Caco-2 (cell line): ENCODE data around the gene RAP1GAP2. TPM values are rescaled to one million over a fixed set of nuclear protein-coding genes. Genes with fewer than 3 reads are reported as not detected.
"Not testable (repeated sequence)": the region's sequence is repeated elsewhere in the genome, so short reads cannot be mapped to it uniquely, and the experiment has no call there.

Experiments
- BruUV-seq: library from RNA; stranded (reverse); fragments of 400-500 nt; replicated peaks from 2 replicates; lab custom pipeline; 2021; lab: Mats Ljungman, UMichigan
- CTCF ChIA-PET: fragments of 300-600 bp; sonication (Branson Sonifier 250); formaldehyde crosslinking; loops from one replicate; lab custom pipeline; 2022; ENCODE audit warnings: antibody characterized with exemption; lab: Charles Lee
- POLR2A ChIA-PET: fragments of 300-600 bp; sonication (Branson Sonifier 250); formaldehyde crosslinking; loops from one replicate; lab custom pipeline; 2022; ENCODE audit warnings: antibody characterized with exemption; lab: Charles Lee
- DNase-seq, 2 experiments: peaks; one replicate each; pipeline versions ENCODE4 v3.0.0 to v3.0.0-alpha.2; 2020 to 2022
- H3K27me3 ChIP-seq: replicated peaks from 2 replicates; pipeline ENCODE4 v1.6.0; 2011; ENCODE audit warnings: low read length; ENCODE audit not compliant: control insufficient read depth, insufficient read depth
- H3K36me3 ChIP-seq: 2 replicates; pipeline ENCODE4 v1.5.1; 2011; ENCODE audit warnings: low read length; ENCODE audit not compliant: control insufficient read depth, insufficient read depth
- H3K4me1 ChIP-seq: fragments of 250-450 bp; sonication (Bioruptor Pico); 2 replicates; pipeline ENCODE4 v1.5.1; 2020; ENCODE audit warnings: mild to moderate bottlenecking
- H3K4me3 ChIP-seq: 2 replicates; pipeline ENCODE4 v1.5.1; 2011; ENCODE audit warnings: low read depth, mild to moderate bottlenecking, control low read depth, low read length
- H3K9me3 ChIP-seq: fragments of 250-450 bp; sonication (Bioruptor Pico); 2 replicates; pipeline ENCODE4 v1.5.1; 2020; ENCODE audit warnings: mild to moderate bottlenecking, moderate library complexity
- H3K27ac Mint-ChIP-seq: one replicate; pipeline ENCODE4 v1.8.0; 2022; ENCODE audit warnings: mixed read lengths; ENCODE audit not compliant: unreplicated experiment
- H3K27me3 Mint-ChIP-seq: one replicate; pipeline ENCODE4 v1.8.0; 2022; ENCODE audit warnings: mixed read lengths; ENCODE audit not compliant: insufficient read depth, unreplicated experiment
- H3K36me3 Mint-ChIP-seq: one replicate; pipeline ENCODE4 v1.8.0; 2022; ENCODE audit warnings: mild to moderate bottlenecking, mixed read lengths; ENCODE audit not compliant: insufficient read depth, unreplicated experiment
- H3K4me1 Mint-ChIP-seq: one replicate; pipeline ENCODE4 v1.8.0; 2022; ENCODE audit warnings: low read depth, mixed read lengths; ENCODE audit not compliant: unreplicated experiment
- H3K4me3 Mint-ChIP-seq: one replicate; pipeline ENCODE4 v1.8.0; 2022; ENCODE audit warnings: mild to moderate bottlenecking, moderate library complexity, mixed read lengths; ENCODE audit not compliant: unreplicated experiment
- H3K9me3 Mint-ChIP-seq: one replicate; pipeline ENCODE4 v1.8.0; 2022; ENCODE audit warnings: mixed read lengths; ENCODE audit not compliant: unreplicated experiment
- CTCF ChIP-seq, 2 experiments: fragments of 200-600 bp in 1 of 2; IDR thresholded peaks; 1 replicate in 1 of 2; 2 replicates in 1 of 2; pipeline versions ENCODE4 v1.5.1 to v1.8.0; 2011 to 2022; ENCODE audit warnings: antibody characterized with exemption in 1 of 2, control low read depth in 1 of 2, inconsistent platforms in 1 of 2, low read depth in 1 of 2, low read length in 1 of 2, mild to moderate bottlenecking in 1 of 2, moderate library complexity in 1 of 2; ENCODE audit not compliant: insufficient read depth in 1 of 2, severe bottlenecking in 1 of 2, unreplicated experiment in 1 of 2
- intact Hi-C: fragments of 100-400 bp; cut with micrococcal nuclease; formaldehyde crosslinking; loops from one replicate; pipeline ENCODE4 v1.10.0; 2022; ENCODE audit not compliant: unreplicated experiment
- total RNA-seq: library from RNA; stranded (reverse); gene quantifications from 2 replicates; pipeline ENCODE4 v1.2.3, GENCODE V29; 2022

RAP1GAP2 gene
- total RNA-seq, 1 experiment from 2014 or later = 45.3 TPM

- no TSS peak for BruUV-seq
- no peak overlapping the region for H3K4me3 Mint-ChIP-seq
- peaks cover 7% of the 10 kb centered on the region for H3K4me1 Mint-ChIP-seq
- H3K4me3 ChIP-seq = no peak overlapping the region
- no peaks in the 10 kb centered on the region for H3K27me3 Mint-ChIP-seq
- DNase-seq = peak; percentile 81
- no peaks in the 10 kb centered on the region for H3K4me1 ChIP-seq
- H3K27me3 ChIP-seq = no peaks in the 10 kb centered on the region
- POLR2A ChIA-PET = no interaction called here
- H3K36me3 ChIP-seq = no peaks in the 10 kb centered on the region
- TF ChIP-seq CTCF (IDR thresholded peaks at IDR 0.05; ENCODE audit: insufficient read depth in 1 of 2, low read depth in 1 of 2, low read length in 1 of 2, severe bottlenecking in 1 of 2, unreplicated experiment in 1 of 2) = no peak
- H3K9me3 ChIP-seq = no peaks in the 10 kb centered on the region
- peak overlapping the region; percentile 18 for H3K27ac Mint-ChIP-seq
- intact Hi-C loops = loop anchor here (2.0 kb wide), 1 partner anchor 29 kb away; no protein-coding TSS in a partner anchor
- no peaks in the 10 kb centered on the region for H3K9me3 Mint-ChIP-seq
- no peaks in the 10 kb centered on the region for H3K36me3 Mint-ChIP-seq
- CTCF ChIA-PET = interaction anchor here (0.5 to 1.0 kb wide), 3 partner anchors 33 to 197 kb away, joined by 3 read pairs; no protein-coding TSS in a partner anchor
These were observed 19.5 kb downstream of the RAP1GAP2 start for GRCh38 chr17:2815781-2816185.

- CTCF ChIA-PET = no interaction called here
- no TSS peak for BruUV-seq
- no peak overlapping the region for H3K4me3 Mint-ChIP-seq
- H3K9me3 ChIP-seq = no peaks in the 10 kb centered on the region
- H3K4me3 ChIP-seq = no peak overlapping the region
- no peak for TF ChIP-seq CTCF (IDR thresholded peaks at IDR 0.05; ENCODE audit: insufficient read depth in 1 of 2, low read depth in 1 of 2, low read length in 1 of 2, severe bottlenecking in 1 of 2, unreplicated experiment in 1 of 2)
- H3K27me3 ChIP-seq = no peaks in the 10 kb centered on the region
- peaks cover 7% of the 10 kb centered on the region for H3K4me1 Mint-ChIP-seq
- H3K27me3 Mint-ChIP-seq = no peaks in the 10 kb centered on the region
- intact Hi-C loops = loop anchor here (2.0 kb wide), 1 partner anchor 30 kb away; no protein-coding TSS in a partner anchor
- no peaks in the 10 kb centered on the region for H3K9me3 Mint-ChIP-seq
- POLR2A ChIA-PET = no interaction called here
- no peak overlapping the region for H3K27ac Mint-ChIP-seq
- H3K4me1 ChIP-seq = no peaks in the 10 kb centered on the region
- DNase-seq = no peak
- H3K36me3 ChIP-seq = no peaks in the 10 kb centered on the region
- no peaks in the 10 kb centered on the region for H3K36me3 Mint-ChIP-seq
These were observed 20.4 kb downstream of the RAP1GAP2 start for GRCh38 chr17:2816688-2817087.

GRCh38 chr17:2819294-2819693, 23.1 kb downstream of the RAP1GAP2 start:
- H3K36me3 ChIP-seq, H3K27me3 Mint-ChIP-seq, intact Hi-C loops, H3K4me1 Mint-ChIP-seq, H3K27me3 ChIP-seq, H3K4me3 Mint-ChIP-seq, BruUV-seq, H3K9me3 ChIP-seq, DNase-seq, H3K9me3 Mint-ChIP-seq, H3K27ac Mint-ChIP-seq, H3K4me3 ChIP-seq, H3K4me1 ChIP-seq, POLR2A ChIA-PET, CTCF ChIA-PET, H3K36me3 Mint-ChIP-seq: not testable (repeated sequence)
